Measurements from ENCODE around the gene CAB39. TPM values are rescaled to one million over a fixed set of nuclear protein-coding genes. Genes with fewer than 3 reads are reported as not detected.

Gene CAB39
- total RNA-seq, 2 donors from 2014 or later, result 32.3 to 34.5 TPM

DNA sequence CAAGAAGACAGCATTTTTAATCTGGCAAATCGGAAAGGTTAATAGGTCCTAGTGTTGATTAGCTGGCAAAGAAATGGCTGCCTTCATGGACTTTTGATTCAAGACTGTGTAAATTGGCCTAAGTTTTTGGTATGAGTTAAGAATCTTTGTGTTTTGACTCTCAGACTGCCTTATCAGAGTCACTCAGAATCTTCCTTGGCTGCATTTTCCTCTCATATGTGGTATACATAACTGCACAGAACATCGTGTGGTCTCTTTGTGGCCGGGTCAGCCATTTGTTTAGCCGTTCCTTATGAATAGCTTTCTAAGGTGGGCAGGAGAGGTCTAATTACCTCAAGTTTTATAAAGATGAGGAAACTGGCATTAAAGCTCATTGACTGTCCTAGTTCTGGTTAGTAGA, 30.1 kb downstream of the CAB39 start:
- Histone ChIP-seq H3K27ac (no peak overlapping the region), H3K9me3 (no peaks in the 10 kb centered on the region), H3K27me3 (no peaks in the 10 kb centered on the region), H3K4me3 (no peak overlapping the region), H3K36me3 (replicated peaks in 1 of 2; ENCODE audit: insufficient read depth in 1 of 2, low read depth in 2 of 2) (no peaks in the 10 kb centered on the region), H3K4me1 (peaks cover 29% of the 10 kb centered on the region)
- ATAC-seq (no peak), DNase-seq (no peak)
- 93 to 95% methylated on average over 4 of the region's 4 CpGs for WGBS, 2 donors
- TF ChIP-seq, protein P1, sequence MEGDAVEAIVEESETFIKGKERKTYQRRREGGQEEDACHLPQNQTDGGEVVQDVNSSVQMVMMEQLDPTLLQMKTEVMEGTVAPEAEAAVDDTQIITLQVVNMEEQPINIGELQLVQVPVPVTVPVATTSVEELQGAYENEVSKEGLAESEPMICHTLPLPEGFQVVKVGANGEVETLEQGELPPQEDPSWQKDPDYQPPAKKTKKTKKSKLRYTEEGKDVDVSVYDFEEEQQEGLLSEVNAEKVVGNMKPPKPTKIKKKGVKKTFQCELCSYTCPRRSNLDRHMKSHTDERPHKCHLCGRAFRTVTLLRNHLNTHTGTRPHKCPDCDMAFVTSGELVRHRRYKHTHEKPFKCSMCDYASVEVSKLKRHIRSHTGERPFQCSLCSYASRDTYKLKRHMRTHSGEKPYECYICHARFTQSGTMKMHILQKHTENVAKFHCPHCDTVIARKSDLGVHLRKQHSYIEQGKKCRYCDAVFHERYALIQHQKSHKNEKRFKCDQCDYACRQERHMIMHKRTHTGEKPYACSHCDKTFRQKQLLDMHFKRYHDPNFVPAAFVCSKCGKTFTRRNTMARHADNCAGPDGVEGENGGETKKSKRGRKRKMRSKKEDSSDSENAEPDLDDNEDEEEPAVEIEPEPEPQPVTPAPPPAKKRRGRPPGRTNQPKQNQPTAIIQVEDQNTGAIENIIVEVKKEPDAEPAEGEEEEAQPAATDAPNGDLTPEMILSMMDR (IDR thresholded peaks at IDR 0.05), result no peak
- no peak for TF ChIP-seq POLR2A (IDR thresholded peaks at IDR 0.05)
- intact Hi-C loops (cut with DNase I), result no loop called here

DNA sequence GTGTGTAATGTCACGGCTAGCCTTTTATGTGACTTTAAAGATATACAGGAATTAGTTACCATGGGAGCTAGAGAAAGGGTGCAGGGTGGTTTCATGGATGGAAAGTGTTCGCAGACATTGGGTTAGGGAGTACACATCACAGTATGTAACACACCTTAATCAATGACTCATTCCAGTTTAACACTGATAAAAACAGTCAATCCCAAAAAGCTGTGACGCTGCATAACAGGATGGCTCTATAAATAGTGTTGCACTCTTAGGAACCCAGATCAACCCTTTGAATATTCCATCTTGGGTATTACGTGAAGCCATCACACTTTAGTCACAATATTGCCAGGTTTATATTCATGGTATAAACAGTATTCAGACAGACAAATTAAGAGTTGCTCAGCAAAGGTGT, 33.6 kb downstream of the CAB39 start:
- intact Hi-C loops (cut with DNase I), result no loop called here
- no peaks in the 10 kb centered on the region for H3K36me3 ChIP-seq (replicated peaks in 1 of 2; ENCODE audit: insufficient read depth in 1 of 2, low read depth in 2 of 2)
- WGBS, 2 donors, result 77 to 85% methylated on average over 4 of the region's 4 CpGs
- H3K4me3 ChIP-seq, result no peak overlapping the region
- no peaks in the 10 kb centered on the region for H3K27me3 ChIP-seq
- TF ChIP-seq, protein P1 (IDR thresholded peaks at IDR 0.05), result no peak
- TF ChIP-seq POLR2A (IDR thresholded peaks at IDR 0.05), result no peak
- no peak for DNase-seq
- no peak overlapping the region for H3K27ac ChIP-seq
- no peaks in the 10 kb centered on the region for H3K4me1 ChIP-seq
- no peaks in the 10 kb centered on the region for H3K9me3 ChIP-seq
- ATAC-seq, result no peak

DNA sequence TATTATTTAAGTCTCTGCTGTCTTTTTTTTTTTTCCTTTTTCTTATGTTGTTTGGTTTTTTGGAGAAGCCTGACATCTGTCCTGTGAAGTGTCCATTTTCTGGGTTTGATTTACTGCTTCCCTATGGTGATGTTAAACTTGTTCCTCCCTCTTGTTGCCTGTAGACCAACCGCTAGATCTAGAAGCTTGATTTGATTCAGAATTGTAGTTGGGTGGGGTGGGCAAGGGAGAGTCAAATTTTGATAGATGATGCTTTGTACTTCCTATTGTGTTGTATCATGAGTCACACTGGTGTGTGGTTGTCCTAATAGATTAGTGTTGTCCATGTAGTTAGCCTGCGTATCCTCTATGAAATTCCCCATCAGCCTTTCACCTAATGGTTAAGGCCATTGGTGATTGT, 35.4 kb downstream of the CAB39 start:
- intact Hi-C loops (cut with DNase I), result no loop called here
- 100% methylated on average over 2 of the region's 2 CpGs for WGBS, 2 donors
- ATAC-seq (no peak), DNase-seq (no peak)
- no peaks in the 10 kb centered on the region for H3K9me3 ChIP-seq
- H3K36me3 ChIP-seq (replicated peaks in 1 of 2; ENCODE audit: insufficient read depth in 1 of 2, low read depth in 2 of 2), result no peaks in the 10 kb centered on the region
- H3K27me3 ChIP-seq, result no peaks in the 10 kb centered on the region
- no peak overlapping the region for H3K27ac ChIP-seq
- no peak for TF ChIP-seq POLR2A (IDR thresholded peaks at IDR 0.05)
- TF ChIP-seq, protein P1 (IDR thresholded peaks at IDR 0.05), result no peak
- no peaks in the 10 kb centered on the region for H3K4me1 ChIP-seq
- H3K4me3 ChIP-seq, result no peak overlapping the region

DNA sequence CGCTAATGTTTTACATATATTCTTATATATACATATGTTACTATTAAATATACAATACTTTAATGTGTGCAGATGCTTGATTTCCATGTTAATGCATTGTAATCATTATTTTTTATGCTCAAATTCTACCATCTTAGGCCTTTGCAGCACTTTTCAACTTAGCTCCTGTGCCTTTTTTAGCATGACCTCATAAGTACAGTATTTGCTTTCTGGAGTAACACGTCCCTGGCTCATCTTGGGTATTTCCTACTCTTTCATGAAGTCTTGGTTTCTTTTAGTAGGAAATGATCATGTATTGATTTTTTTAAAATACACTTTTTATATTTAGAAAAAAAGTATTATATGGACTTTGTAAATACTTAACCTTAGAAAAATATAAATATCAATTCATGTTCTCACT, 36.5 kb downstream of the CAB39 start:
- intact Hi-C loops (cut with DNase I), result no loop called here
- H3K4me1 ChIP-seq, result no peaks in the 10 kb centered on the region

DNA sequence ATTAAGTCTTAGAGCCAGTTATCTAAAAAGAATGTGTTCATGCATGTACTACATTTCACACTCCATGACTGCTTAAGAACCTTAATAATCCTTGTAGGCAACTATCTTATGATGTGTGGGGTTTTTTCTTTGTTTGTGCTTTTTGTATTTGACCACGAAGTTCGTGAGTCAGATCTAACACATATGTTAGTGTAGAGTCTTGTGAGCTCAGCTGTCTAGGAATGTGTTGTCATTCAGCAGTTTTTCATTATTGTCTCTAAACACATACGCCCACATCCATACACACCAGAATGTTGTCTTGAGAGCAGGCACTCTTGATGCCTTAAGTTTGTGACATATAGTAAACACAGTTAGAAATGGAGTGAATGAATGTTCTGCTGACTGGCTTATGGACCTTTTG, 38.4 kb downstream of the CAB39 start:
- TF ChIP-seq, protein P1 (IDR thresholded peaks at IDR 0.05), result no peak
- no peak for TF ChIP-seq POLR2A (IDR thresholded peaks at IDR 0.05)
- no peaks in the 10 kb centered on the region for H3K9me3 ChIP-seq
- peaks cover 6% of the 10 kb centered on the region for H3K4me1 ChIP-seq
- intact Hi-C loops (cut with DNase I), result no loop called here
- no peaks in the 10 kb centered on the region for H3K27me3 ChIP-seq
- no peak overlapping the region for H3K4me3 ChIP-seq
- WGBS, 2 donors, result 75 to 82% methylated on average over 3 of the region's 3 CpGs
- H3K36me3 ChIP-seq (replicated peaks in 1 of 2; ENCODE audit: insufficient read depth in 1 of 2, low read depth in 2 of 2), result no peaks in the 10 kb centered on the region
- no peak for ATAC-seq
- DNase-seq, result no peak
- H3K27ac ChIP-seq, result no peak overlapping the region

More for the DNA sequence above, 36.5 kb downstream of the CAB39 start:
- Histone ChIP-seq H3K9me3 (no peaks in the 10 kb centered on the region), H3K4me3 (no peak overlapping the region), H3K27ac (no peak overlapping the region), H3K36me3 (replicated peaks in 1 of 2; ENCODE audit: insufficient read depth in 1 of 2, low read depth in 2 of 2) (no peaks in the 10 kb centered on the region), H3K27me3 (no peaks in the 10 kb centered on the region)
- no peak for TF ChIP-seq POLR2A (IDR thresholded peaks at IDR 0.05)
- TF ChIP-seq, protein P1 (IDR thresholded peaks at IDR 0.05), result no peak
- DNase-seq, result no peak
- WGBS, 2 donors, result 75 to 80% methylated on average over 2 of the region's 2 CpGs
- no peak for ATAC-seq
